HG03558 (cell line): ENCODE measurements around the gene PROCA1.
"Not testable (repeated sequence)": the region's sequence is repeated elsewhere in the genome, so short reads cannot be mapped to it uniquely, and the experiment has no call there.

ENCODE experiments used
- ATAC-seq: cut with Tn5 transposase; IDR thresholded peaks from one replicate; pipeline ENCODE4 v1.9.1; 2021; ENCODE audit warnings: moderate number of reproducible peaks; ENCODE audit not compliant: unreplicated experiment; ENCODE audit errors: extremely low read depth

PROCA1 gene

GRCh38 chr17:28686296-28686695 lies 25.4 kb downstream of the PROCA1 start:
- no peak for ATAC-seq

GRCh38 chr17:28685366-28685765 lies 26.3 kb downstream of the PROCA1 start:
- no peak for ATAC-seq

DNA sequence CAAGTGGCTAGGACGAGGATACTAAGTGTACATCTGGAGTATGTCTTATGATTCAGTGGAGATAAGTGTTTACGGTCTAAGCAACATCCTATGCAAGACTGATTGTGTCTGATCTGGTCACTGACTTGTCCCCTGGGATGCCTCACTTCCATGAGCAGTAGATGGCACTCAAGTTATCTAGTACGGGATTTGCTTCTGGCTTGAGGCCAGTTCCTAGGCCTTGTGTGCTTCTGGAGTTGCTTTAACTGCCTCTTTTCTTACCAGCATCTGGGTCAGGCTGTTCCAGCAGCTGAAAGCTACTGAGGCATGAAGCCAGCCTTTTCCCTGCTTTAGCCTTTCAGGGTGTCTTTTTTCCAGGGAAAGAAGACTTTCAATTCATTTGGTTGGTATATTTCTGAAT lies 26.7 kb downstream of the PROCA1 start:
- no peak for ATAC-seq

- ATAC-seq, result no peak
These were observed 29.0 kb downstream of the PROCA1 start for GRCh38 chr17:28682655-28683054.

DNA sequence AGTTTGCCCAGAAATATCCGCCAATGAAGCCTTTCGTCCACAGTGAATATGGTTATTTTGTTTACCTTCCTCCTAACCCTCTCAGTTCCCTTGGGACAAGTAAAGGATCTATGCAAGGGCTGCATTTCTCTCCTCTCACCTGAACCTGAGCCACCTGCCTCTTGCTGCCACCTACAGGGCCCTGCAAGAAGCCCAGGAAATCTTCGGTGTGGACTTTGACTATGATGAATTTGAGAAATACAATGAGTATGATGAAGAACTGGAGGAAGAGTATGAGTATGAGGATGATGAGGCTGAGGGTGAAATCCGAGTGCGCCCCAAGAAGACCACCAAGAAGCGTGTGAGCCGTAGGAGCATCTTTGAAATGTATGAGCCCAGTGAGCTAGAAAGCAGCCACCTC lies 35.7 kb downstream of the PROCA1 start:
- no peak for ATAC-seq

GRCh38 chr17:28675490-28675889 lies 36.2 kb downstream of the PROCA1 start:
- ATAC-seq, result no peak

DNA sequence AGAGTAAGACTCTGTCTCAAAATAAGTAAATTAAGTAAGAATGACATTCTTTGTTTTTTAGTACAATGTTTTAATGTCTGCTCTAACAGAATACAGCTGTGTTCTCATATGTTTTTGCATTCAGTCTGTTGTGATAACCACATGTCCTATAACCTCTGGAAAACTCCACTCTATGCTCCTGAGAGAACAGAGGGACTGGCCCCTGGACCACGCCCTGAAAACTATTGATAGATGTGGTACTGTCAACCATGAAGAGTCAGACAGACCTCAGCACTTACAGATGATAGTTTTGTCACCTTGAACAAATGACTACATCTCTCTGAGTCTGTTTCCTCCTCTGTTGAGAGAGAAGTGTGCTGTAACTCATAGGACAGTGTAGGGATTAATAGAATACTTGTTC lies 41.8 kb downstream of the PROCA1 start:
- no peak for ATAC-seq

GRCh38 chr17:28667870-28668269 lies 43.8 kb downstream of the PROCA1 start:
- no peak for ATAC-seq

DNA sequence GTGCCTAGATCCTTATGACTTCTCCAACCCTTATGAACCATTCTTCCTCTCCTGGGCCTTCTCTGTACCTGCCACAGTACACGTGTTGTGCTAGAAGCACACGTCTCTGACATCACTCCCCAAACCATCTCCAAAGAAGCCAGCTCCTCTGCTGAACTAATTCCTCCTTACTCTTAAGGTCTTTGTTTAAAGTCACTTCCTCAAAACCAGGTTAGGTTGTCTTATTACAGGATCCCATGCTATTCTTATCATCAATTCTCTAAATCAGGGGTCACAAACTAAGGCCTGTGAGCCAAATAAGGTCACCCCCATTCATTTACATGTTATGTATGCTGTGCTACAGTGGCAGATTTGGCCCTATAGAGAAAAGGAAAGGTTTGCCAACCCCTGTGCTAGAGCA lies 45.7 kb downstream of the PROCA1 start:
- ATAC-seq, result no peak

DNA sequence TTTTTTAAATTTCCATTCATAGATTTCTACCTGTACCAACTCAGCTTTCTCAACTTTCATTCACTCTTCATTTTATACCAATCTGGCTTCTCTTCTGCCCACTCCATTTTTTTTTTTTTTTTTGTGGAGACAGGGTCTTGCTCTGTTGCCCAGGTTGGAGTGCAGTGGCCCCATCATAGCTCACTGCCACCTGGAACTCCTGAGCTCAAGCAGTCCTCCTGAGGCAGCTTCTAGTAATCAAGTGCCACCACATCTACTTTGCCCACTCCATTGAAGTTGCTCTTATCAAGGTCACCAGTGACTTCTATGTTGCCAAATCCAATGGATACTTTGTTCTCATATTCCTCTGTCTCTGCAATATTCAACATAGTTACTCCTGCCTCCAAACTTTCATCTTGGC lies 48.0 kb downstream of the PROCA1 start:
- ATAC-seq, result no peak

DNA sequence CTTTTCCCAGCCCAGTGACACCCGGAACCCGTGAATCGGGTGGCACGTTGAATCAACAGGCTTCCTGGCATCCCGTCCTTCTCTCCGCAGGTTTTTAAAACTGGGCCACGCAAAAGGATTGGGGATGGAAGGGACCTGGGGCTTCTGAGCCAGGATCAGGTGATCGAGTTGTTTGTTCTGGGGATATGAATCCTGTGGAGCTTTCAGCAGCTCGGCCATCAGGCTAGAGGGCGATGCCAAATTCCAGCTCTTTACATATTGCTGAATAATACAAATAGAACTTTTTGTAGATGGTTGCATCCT lies 49.2 kb downstream of the PROCA1 start:
- no peak for ATAC-seq

- no peak for ATAC-seq
These were observed 49.8 kb downstream of the PROCA1 start, which contains the start of the genes SDF2 and SUPT6H for GRCh38 chr17:28661635-28662526. SDF2 (minus strand) TSS chr17:28661906; CDS start chr17:28661876, 30 bp downstream. SUPT6H (plus strand) TSS chr17:28662205; CDS start chr17:28673402, 11,197 bp downstream.

GRCh38 chr17:28659497-28659881 lies 52.2 kb downstream of the PROCA1 start:
- not testable (repeated sequence) for ATAC-seq

GRCh38 chr17:28658766-28659496 lies 52.8 kb downstream of the PROCA1 start:
- ATAC-seq, result not testable (repeated sequence)

- ATAC-seq, result not testable (repeated sequence)
These were observed 53.3 kb downstream of the PROCA1 start for GRCh38 chr17:28658342-28658741.

DNA sequence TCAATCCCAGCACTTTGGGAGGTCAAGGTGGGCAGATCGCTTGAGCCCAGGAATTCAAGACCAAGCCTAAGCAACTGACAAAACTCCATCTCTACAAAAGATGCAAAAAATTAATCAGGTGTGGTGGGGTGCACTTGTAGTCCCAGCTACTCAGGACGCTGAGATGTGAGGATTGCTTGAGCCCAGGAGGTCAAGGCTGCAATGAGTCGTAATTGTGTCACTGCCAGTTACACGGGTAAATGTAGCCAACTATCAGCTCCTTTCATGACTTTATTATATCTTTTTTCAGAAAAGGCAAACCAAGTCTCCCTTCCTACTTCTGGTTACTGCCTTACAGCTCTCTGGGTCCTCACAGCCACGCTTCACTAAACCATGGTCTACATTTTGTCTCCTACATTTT lies 53.9 kb downstream of the PROCA1 start:
- no peak for ATAC-seq

GRCh38 chr17:28655160-28655559 lies 56.5 kb downstream of the PROCA1 start:
- ATAC-seq, result no peak
